SIG-M5 treated with dmso at 0.1 percent for 504 hours (cell line): ENCODE results near the gene SAG.

Source experiments
- DNase-seq: peaks from one replicate; lab custom pipeline; 2025; ENCODE audit not compliant: unreplicated experiment; lab: John Stamatoyannopoulos, UW

The SAG gene

GRCh38 chr2:233287871-233288270, 19.7 kb upstream of the SAG start:
- DNase-seq: no peak

- no peak for DNase-seq
Measured at GRCh38 chr2:233288663-233289062, 19.0 kb upstream of the SAG start.

- DNase-seq: no peak
Measured at GRCh38 chr2:233289648-233290047, 18.0 kb upstream of the SAG start.

GRCh38 chr2:233290051-233290845, 17.4 kb upstream of the SAG start:
- no peak for DNase-seq

GRCh38 chr2:233295891-233296290, 11.7 kb upstream of the SAG start:
- DNase-seq: no peak

GRCh38 chr2:233297076-233297475, 10.5 kb upstream of the SAG start:
- DNase-seq: no peak

- DNase-seq: no peak
Measured at GRCh38 chr2:233300401-233300800, 7.2 kb upstream of the SAG start.

GRCh38 chr2:233301248-233301647, 6.4 kb upstream of the SAG start:
- no peak for DNase-seq

- no peak for DNase-seq
Measured at GRCh38 chr2:233301811-233302210, 5.8 kb upstream of the SAG start.

- DNase-seq: no peak
Measured at GRCh38 chr2:233303252-233303651, 4.4 kb upstream of the SAG start.

GRCh38 chr2:233311241-233311926, 3.8 kb downstream of the SAG start:
- DNase-seq: no peak

- DNase-seq: no peak
Measured at GRCh38 chr2:233312874-233313273, 5.3 kb downstream of the SAG start.

- no peak for DNase-seq
Measured at GRCh38 chr2:233314180-233314925, 6.7 kb downstream of the SAG start.

- DNase-seq: no peak
Measured at GRCh38 chr2:233317196-233317943, 9.8 kb downstream of the SAG start.

- no peak for DNase-seq
Measured at GRCh38 chr2:233319256-233319655, 11.6 kb downstream of the SAG start.

- no peak for DNase-seq
Measured at GRCh38 chr2:233320470-233320869, 12.9 kb downstream of the SAG start.

GRCh38 chr2:233321166-233321565, 13.6 kb downstream of the SAG start:
- DNase-seq: no peak

GRCh38 chr2:233323851-233324250, 16.2 kb downstream of the SAG start:
- no peak for DNase-seq

- DNase-seq: no peak
Measured at GRCh38 chr2:233325256-233325655, 17.6 kb downstream of the SAG start.

- DNase-seq: no peak
Measured at GRCh38 chr2:233325814-233326213, 18.2 kb downstream of the SAG start.

- DNase-seq: no peak
Measured at GRCh38 chr2:233326500-233326899, 18.9 kb downstream of the SAG start.
